PC-9 (cell line): ENCODE data around the gene MCTP1.

ENCODE experiments used
- EZH2 ChIP-seq: fragments of 200-600 bp; sonication (generic); IDR thresholded peaks from 2 replicates; pipeline ENCODE4 v1.8.0; 2017; ENCODE audit warnings: antibody characterized with exemption, low read depth
- TF ChIP-seq, protein P1 (sequence below): fragments of 200-600 bp; sonication (generic); conservative IDR thresholded peaks from 2 replicates; pipeline ENCODE4 v1.6.1; 2017; ENCODE audit warnings: mixed run types, antibody characterized with exemption, mild to moderate bottlenecking, moderate library complexity

DNA sequence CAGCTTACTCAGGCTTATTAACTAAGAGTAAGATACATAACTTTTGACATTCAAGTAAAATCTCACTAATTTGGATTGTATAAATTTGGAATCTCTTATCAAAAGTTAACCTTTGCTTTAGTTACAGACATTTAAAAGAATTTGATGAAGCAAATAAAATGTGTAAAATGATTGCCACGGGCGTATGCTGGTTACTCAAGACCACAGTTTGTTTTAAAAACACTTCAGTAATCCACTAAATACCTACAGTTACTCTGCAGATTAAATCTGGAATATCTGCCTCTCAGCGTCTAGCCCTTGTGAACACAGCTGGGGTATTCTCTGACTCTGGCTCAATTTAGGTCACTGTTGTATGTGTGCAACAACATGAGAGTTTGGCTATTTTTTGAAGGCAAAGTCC lies 143.8 kb downstream of the MCTP1 start:
- TF ChIP-seq, protein P1, sequence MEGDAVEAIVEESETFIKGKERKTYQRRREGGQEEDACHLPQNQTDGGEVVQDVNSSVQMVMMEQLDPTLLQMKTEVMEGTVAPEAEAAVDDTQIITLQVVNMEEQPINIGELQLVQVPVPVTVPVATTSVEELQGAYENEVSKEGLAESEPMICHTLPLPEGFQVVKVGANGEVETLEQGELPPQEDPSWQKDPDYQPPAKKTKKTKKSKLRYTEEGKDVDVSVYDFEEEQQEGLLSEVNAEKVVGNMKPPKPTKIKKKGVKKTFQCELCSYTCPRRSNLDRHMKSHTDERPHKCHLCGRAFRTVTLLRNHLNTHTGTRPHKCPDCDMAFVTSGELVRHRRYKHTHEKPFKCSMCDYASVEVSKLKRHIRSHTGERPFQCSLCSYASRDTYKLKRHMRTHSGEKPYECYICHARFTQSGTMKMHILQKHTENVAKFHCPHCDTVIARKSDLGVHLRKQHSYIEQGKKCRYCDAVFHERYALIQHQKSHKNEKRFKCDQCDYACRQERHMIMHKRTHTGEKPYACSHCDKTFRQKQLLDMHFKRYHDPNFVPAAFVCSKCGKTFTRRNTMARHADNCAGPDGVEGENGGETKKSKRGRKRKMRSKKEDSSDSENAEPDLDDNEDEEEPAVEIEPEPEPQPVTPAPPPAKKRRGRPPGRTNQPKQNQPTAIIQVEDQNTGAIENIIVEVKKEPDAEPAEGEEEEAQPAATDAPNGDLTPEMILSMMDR, result no peak
- TF ChIP-seq EZH2, result no peak
